GM23338 (cell line): ENCODE data around the gene ARRB1. TPM values are rescaled to one million over a fixed set of nuclear protein-coding genes. Genes with fewer than 3 reads are reported as not detected.

Source experiments
- ATAC-seq: fragments of 200-7000 bp; cut with Tn5 transposase; 3 replicates; pipeline ENCODE4 v1.9.1; 2020
- DNase-seq: peaks from one replicate; pipeline ENCODE4 v3.0.0-alpha.2; 2015; ENCODE audit warnings: low spot score
- H2AFZ ChIP-seq: fragments of 200-600 bp; sonication (generic); 2 replicates; pipeline ENCODE4 v1.8.0; 2016; ENCODE audit warnings: antibody characterized with exemption, mild to moderate bottlenecking, moderate library complexity
- H3F3A ChIP-seq: fragments of 200-600 bp; sonication (generic); replicated peaks from 2 replicates; pipeline ENCODE4 v1.8.0; 2017; ENCODE audit warnings: antibody characterized with exemption, mixed run types, low read depth
- H3K27ac ChIP-seq: fragments of 200-600 bp; sonication (generic); 2 replicates; pipeline ENCODE4 v1.6.1; 2016; ENCODE audit warnings: low read depth
- H3K27me3 ChIP-seq: fragments of 200-600 bp; sonication (generic); 2 replicates; pipeline ENCODE4 v1.8.0; 2016; ENCODE audit warnings: mild to moderate bottlenecking, mixed run types, moderate library complexity; ENCODE audit not compliant: insufficient read depth
- H3K36me3 ChIP-seq: fragments of 200-600 bp; sonication (generic); 2 replicates; pipeline ENCODE4 v1.8.0; 2016; ENCODE audit warnings: mild to moderate bottlenecking; ENCODE audit not compliant: insufficient read depth
- H3K4me1 ChIP-seq: fragments of 200-600 bp; sonication (generic); 2 replicates; pipeline ENCODE4 v1.8.0; 2016; ENCODE audit warnings: mild to moderate bottlenecking, moderate library complexity; ENCODE audit not compliant: insufficient read depth
- H3K4me2 ChIP-seq: fragments of 200-600 bp; sonication (generic); 2 replicates; pipeline ENCODE4 v1.7.1; 2017; ENCODE audit warnings: mixed run types
- H3K4me3 ChIP-seq: fragments of 200-600 bp; sonication (generic); 2 replicates; pipeline ENCODE4 v1.6.1; 2016; ENCODE audit warnings: mixed run types
- H3K79me2 ChIP-seq: fragments of 200-600 bp; sonication (generic); replicated peaks from 2 replicates; pipeline ENCODE4 v1.8.0; 2017; ENCODE audit warnings: mild to moderate bottlenecking; ENCODE audit not compliant: insufficient read depth
- H3K9me2 ChIP-seq: fragments of 200-600 bp; sonication (generic); 2 replicates; pipeline ENCODE4 v1.8.0; 2017; ENCODE audit not compliant: insufficient read depth
- H4K20me1 ChIP-seq: fragments of 200-600 bp; sonication (generic); replicated peaks from 2 replicates; pipeline ENCODE4 v1.8.0; 2017; ENCODE audit warnings: mild to moderate bottlenecking; ENCODE audit not compliant: insufficient read depth
- H3K27ac Mint-ChIP-seq: 2 replicates; pipeline ENCODE4 v1.8.0; 2020; ENCODE audit warnings: inconsistent platforms, mild to moderate bottlenecking, moderate library complexity, mixed read lengths
- H3K27me3 Mint-ChIP-seq: 3 replicates; pipeline ENCODE4 v1.8.0; 2022; ENCODE audit warnings: low read depth, mild to moderate bottlenecking, moderate library complexity, mixed read lengths, inconsistent platforms; ENCODE audit not compliant: insufficient read depth, poor library complexity
- H3K36me3 Mint-ChIP-seq: 3 replicates; pipeline ENCODE4 v1.8.0; 2021; ENCODE audit warnings: low read depth, mild to moderate bottlenecking, inconsistent platforms, moderate library complexity, mixed read lengths
- H3K4me1 Mint-ChIP-seq: 3 replicates; pipeline ENCODE4 v1.8.0; 2020; ENCODE audit warnings: mild to moderate bottlenecking, inconsistent platforms, mixed read lengths
- H3K4me3 Mint-ChIP-seq: 3 replicates; pipeline ENCODE4 v1.8.0; 2021; ENCODE audit warnings: moderate library complexity, mild to moderate bottlenecking, inconsistent platforms, mixed read lengths
- H3K9me3 Mint-ChIP-seq: 3 replicates; pipeline ENCODE4 v1.8.0; 2020; ENCODE audit warnings: moderate library complexity, mild to moderate bottlenecking, inconsistent platforms, mixed read lengths
- CREB1 ChIP-seq: fragments of 250-450 bp; sonication (Bioruptor Pico); IDR thresholded peaks from 2 replicates; pipeline ENCODE4 v1.5.0; 2020; ENCODE audit warnings: low read depth, mild to moderate bottlenecking, moderate library complexity
- CTCF ChIP-seq, 2 experiments: fragments of 200-600 bp in 1 of 2; sonication (generic) in 1 of 2; conservative IDR thresholded peaks; 2 replicates each; pipeline versions ENCODE4 v1.5.1 to v1.6.1; 2016 to 2017; ENCODE audit warnings: antibody characterized with exemption in 2 of 2, low read depth in 2 of 2, mild to moderate bottlenecking in 2 of 2, moderate library complexity in 1 of 2
- ETS1 ChIP-seq: IDR thresholded peaks from 2 replicates; pipeline ENCODE4 v1.6.1; 2016; ENCODE audit warnings: antibody characterized with exemption
- EZH2 ChIP-seq: fragments of 200-600 bp; sonication (generic); IDR thresholded peaks from one replicate; pipeline ENCODE4 v1.8.0; 2017; ENCODE audit warnings: antibody characterized with exemption, mild to moderate bottlenecking, low read depth; ENCODE audit not compliant: unreplicated experiment
- EZH2phosphoT487 ChIP-seq: fragments of 200-600 bp; sonication (generic); IDR thresholded peaks from one replicate; pipeline ENCODE4 v1.8.1; 2018; ENCODE audit warnings: antibody characterized with exemption; ENCODE audit not compliant: unreplicated experiment
- JUNB ChIP-seq: IDR thresholded peaks from one replicate; pipeline ENCODE4 v1.6.1; 2016; ENCODE audit warnings: antibody characterized with exemption; ENCODE audit not compliant: unreplicated experiment
- NANOG ChIP-seq: IDR thresholded peaks from 2 replicates; pipeline ENCODE4 v1.6.1; 2016; ENCODE audit warnings: antibody characterized with exemption, borderline replicate concordance
- POLR2AphosphoS5 ChIP-seq: IDR thresholded peaks from 2 replicates; pipeline ENCODE4 v1.6.1; 2016; ENCODE audit warnings: antibody characterized with exemption, low read depth
- ZNF114 ChIP-seq: fragments of 250-450 bp; sonication (Bioruptor Pico); IDR thresholded peaks from 2 replicates; pipeline ENCODE4 v1.5.0; 2020; ENCODE audit warnings: mild to moderate bottlenecking, moderate library complexity
- ZNF462 ChIP-seq: fragments of 250-450 bp; sonication (Bioruptor Pico); IDR thresholded peaks from 2 replicates; pipeline ENCODE4 v1.5.0; 2020; ENCODE audit warnings: mild to moderate bottlenecking, moderate library complexity
- polyA plus RNA-seq: library from polyadenylated mRNA; unstranded; fragments of >200 nt; fragmentation: Nextera tagmentation; extraction: Ambion mirVana; gene quantifications from 2 replicates; pipeline ENCODE4 v1.2.1, GENCODE V29; 2016
- total RNA-seq: library from RNA; depleted of rRNA; stranded (reverse); fragments of >200 nt; shearing (Covaris generic); gene quantifications from 2 replicates; pipeline ENCODE4 v1.2.3, GENCODE V29; 2014

ARRB1 gene
- total and polyA plus RNA-seq, 2 experiments from 2014 or later, result 6.3 to 11.1 TPM

- TF ChIP-seq ZNF462 (CRISPR knock-in tag) (no peak), NANOG (no peak), EZH2phosphoT487 (no peak), EZH2 (no peak)
Measured at GRCh38 chr11:75380716-75381420, 29.4 kb upstream of the ARRB1 start (continued).

GRCh38 chr11:75380245-75380644, 28.8 kb upstream of the ARRB1 start:
- H2AFZ ChIP-seq, result no peak overlapping the region
- no peaks in the 10 kb centered on the region for H3K36me3 Mint-ChIP-seq
- no peak overlapping the region for H3K27ac Mint-ChIP-seq

More at GRCh38 chr11:75380245-75380644, 28.8 kb upstream of the ARRB1 start:
- no peaks in the 10 kb centered on the region for H3K79me2 ChIP-seq
- Mint-ChIP-seq H3K9me3 (no peaks in the 10 kb centered on the region), H3K27me3 (peaks cover 10% of the 10 kb centered on the region), H3K4me3 (no peak overlapping the region), H3K4me1 (peaks cover 22% of the 10 kb centered on the region)
- DNase-seq, result no peak
- no peaks in the 10 kb centered on the region for H3K9me2 ChIP-seq
- no peak overlapping the region for H3K4me2 ChIP-seq
- H4K20me1 ChIP-seq, result no peaks in the 10 kb centered on the region
- no peaks in the 10 kb centered on the region for H3F3A ChIP-seq
- no peak for ATAC-seq
- no peaks in the 10 kb centered on the region; the same call in 1 of the 2 replicates for H3K4me1 ChIP-seq
- no peaks in the 10 kb centered on the region for H3K27me3 ChIP-seq
- no peak overlapping the region for H3K27ac ChIP-seq
- TF ChIP-seq POLR2AphosphoS5 (no peak), CTCF (conservative IDR thresholded peaks at IDR 0.05; ENCODE audit: low read depth in 2 of 2) (no peak), ZNF114 (CRISPR knock-in tag) (no peak), CREB1 (CRISPR knock-in tag) (no peak), ETS1 (no peak), EZH2 (no peak), JUNB (no peak)
- H3K4me3 ChIP-seq, result no peak overlapping the region
- H3K36me3 ChIP-seq, result no peaks in the 10 kb centered on the region
